HL-60 (cell line): ENCODE measurements around the gene TMEM9.
A peak's percentile ranks its signal among the peaks of the same experiment; 100 is the strongest.

Source experiments
- DNase-seq, 2 experiments: peaks; one replicate each; pipeline ENCODE4 v3.0.0-alpha.2; 2010 to 2020; ENCODE audit warnings: low read depth in 1 of 2, low spot score in 1 of 2
- H3K27ac ChIP-seq: fragments of 250-450 bp; sonication (Bioruptor Pico); replicated peaks from 2 replicates; pipeline ENCODE4 v1.5.1; 2020; ENCODE audit warnings: mild to moderate bottlenecking, moderate library complexity
- H3K27me3 ChIP-seq: fragments of 250-450 bp; sonication (Bioruptor Pico); 2 replicates; pipeline ENCODE4 v1.5.1; 2021; ENCODE audit warnings: mild to moderate bottlenecking, moderate library complexity; ENCODE audit not compliant: insufficient read depth, poor library complexity, severe bottlenecking
- H3K4me3 ChIP-seq: replicated peaks from 2 replicates; pipeline ENCODE4 v1.5.1; 2011; ENCODE audit warnings: mild to moderate bottlenecking, control low read depth, low read length; ENCODE audit not compliant: insufficient read depth
- GABPA ChIP-seq: IDR thresholded peaks from 2 replicates; pipeline ENCODE4 v1.6.1; 2012; ENCODE audit warnings: low read depth
- POLR2AphosphoS5 ChIP-seq: IDR thresholded peaks from 2 replicates; pipeline ENCODE4 v1.6.1; 2012; ENCODE audit warnings: low read depth
- SPI1 ChIP-seq: IDR thresholded peaks from 2 replicates; pipeline ENCODE4 v1.6.1; 2012; ENCODE audit warnings: low read depth, mild to moderate bottlenecking, borderline replicate concordance
- TF ChIP-seq, protein P1 (sequence below): IDR thresholded peaks from one replicate; pipeline ENCODE4 v1.5.1; 2011; ENCODE audit warnings: low read length, control low read depth, inconsistent platforms; ENCODE audit not compliant: insufficient read depth
- TF ChIP-seq, protein P2 (sequence below): IDR thresholded peaks from 2 replicates; pipeline ENCODE4 v1.6.1; 2012; ENCODE audit warnings: low read depth; ENCODE audit not compliant: insufficient replicate concordance

Gene TMEM9

GRCh38 chr1:201172326-201172725 lies 18.1 kb upstream of the TMEM9 start:
- peaks cover 10% of the 10 kb centered on the region for H3K27me3 ChIP-seq
- TF ChIP-seq, protein P1, sequence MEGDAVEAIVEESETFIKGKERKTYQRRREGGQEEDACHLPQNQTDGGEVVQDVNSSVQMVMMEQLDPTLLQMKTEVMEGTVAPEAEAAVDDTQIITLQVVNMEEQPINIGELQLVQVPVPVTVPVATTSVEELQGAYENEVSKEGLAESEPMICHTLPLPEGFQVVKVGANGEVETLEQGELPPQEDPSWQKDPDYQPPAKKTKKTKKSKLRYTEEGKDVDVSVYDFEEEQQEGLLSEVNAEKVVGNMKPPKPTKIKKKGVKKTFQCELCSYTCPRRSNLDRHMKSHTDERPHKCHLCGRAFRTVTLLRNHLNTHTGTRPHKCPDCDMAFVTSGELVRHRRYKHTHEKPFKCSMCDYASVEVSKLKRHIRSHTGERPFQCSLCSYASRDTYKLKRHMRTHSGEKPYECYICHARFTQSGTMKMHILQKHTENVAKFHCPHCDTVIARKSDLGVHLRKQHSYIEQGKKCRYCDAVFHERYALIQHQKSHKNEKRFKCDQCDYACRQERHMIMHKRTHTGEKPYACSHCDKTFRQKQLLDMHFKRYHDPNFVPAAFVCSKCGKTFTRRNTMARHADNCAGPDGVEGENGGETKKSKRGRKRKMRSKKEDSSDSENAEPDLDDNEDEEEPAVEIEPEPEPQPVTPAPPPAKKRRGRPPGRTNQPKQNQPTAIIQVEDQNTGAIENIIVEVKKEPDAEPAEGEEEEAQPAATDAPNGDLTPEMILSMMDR = no peak
- TF ChIP-seq SPI1 (no peak), GABPA (no peak), POLR2AphosphoS5 (no peak)
- TF ChIP-seq, protein P2, sequence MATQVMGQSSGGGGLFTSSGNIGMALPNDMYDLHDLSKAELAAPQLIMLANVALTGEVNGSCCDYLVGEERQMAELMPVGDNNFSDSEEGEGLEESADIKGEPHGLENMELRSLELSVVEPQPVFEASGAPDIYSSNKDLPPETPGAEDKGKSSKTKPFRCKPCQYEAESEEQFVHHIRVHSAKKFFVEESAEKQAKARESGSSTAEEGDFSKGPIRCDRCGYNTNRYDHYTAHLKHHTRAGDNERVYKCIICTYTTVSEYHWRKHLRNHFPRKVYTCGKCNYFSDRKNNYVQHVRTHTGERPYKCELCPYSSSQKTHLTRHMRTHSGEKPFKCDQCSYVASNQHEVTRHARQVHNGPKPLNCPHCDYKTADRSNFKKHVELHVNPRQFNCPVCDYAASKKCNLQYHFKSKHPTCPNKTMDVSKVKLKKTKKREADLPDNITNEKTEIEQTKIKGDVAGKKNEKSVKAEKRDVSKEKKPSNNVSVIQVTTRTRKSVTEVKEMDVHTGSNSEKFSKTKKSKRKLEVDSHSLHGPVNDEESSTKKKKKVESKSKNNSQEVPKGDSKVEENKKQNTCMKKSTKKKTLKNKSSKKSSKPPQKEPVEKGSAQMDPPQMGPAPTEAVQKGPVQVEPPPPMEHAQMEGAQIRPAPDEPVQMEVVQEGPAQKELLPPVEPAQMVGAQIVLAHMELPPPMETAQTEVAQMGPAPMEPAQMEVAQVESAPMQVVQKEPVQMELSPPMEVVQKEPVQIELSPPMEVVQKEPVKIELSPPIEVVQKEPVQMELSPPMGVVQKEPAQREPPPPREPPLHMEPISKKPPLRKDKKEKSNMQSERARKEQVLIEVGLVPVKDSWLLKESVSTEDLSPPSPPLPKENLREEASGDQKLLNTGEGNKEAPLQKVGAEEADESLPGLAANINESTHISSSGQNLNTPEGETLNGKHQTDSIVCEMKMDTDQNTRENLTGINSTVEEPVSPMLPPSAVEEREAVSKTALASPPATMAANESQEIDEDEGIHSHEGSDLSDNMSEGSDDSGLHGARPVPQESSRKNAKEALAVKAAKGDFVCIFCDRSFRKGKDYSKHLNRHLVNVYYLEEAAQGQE = no peak
- DNase-seq = no peak
- H3K27ac ChIP-seq = no peak overlapping the region
- H3K4me3 ChIP-seq = no peak overlapping the region

- H3K27me3 ChIP-seq = peaks cover 10% of the 10 kb centered on the region
- H3K4me3 ChIP-seq = peak overlapping the region; percentile 57
- DNase-seq = no peak
- TF ChIP-seq, protein P2 = no peak
- TF ChIP-seq SPI1 = no peak
- TF ChIP-seq GABPA = no peak
- TF ChIP-seq POLR2AphosphoS5 = no peak
- TF ChIP-seq, protein P1 = no peak
- no peak overlapping the region for H3K27ac ChIP-seq
These were observed 17.1 kb upstream of the TMEM9 start for GRCh38 chr1:201171063-201172036.

GRCh38 chr1:201170533-201171062 lies 16.3 kb upstream of the TMEM9 start:
- H3K27me3 ChIP-seq = peaks cover 10% of the 10 kb centered on the region
- H3K4me3 ChIP-seq = peak overlapping the region; percentile 57
- no peak for TF ChIP-seq SPI1
- TF ChIP-seq, protein P2 = no peak
- TF ChIP-seq, protein P1 = no peak
- TF ChIP-seq GABPA = no peak
- no peak for TF ChIP-seq POLR2AphosphoS5
- H3K27ac ChIP-seq = no peak overlapping the region
- DNase-seq = peak; percentile 56 to 65
